ENCODE measurements around the gene PPME1.

Gene PPME1

GRCh38 chr11:74141241-74141695 lies 29.8 kb upstream of the PPME1 start:
- Histone ChIP-seq H3K36me3 (peaks cover 23% of the 10 kb centered on the region), H3K9me3 (ENCODE audit: severe bottlenecking) (no peaks in the 10 kb centered on the region), H3K27ac (no peak overlapping the region), H3K4me3 (ENCODE audit: low read depth, low read length) (no peak overlapping the region), H3K27me3 (ENCODE audit: insufficient read depth, low read depth, severe bottlenecking) (no peaks in the 10 kb centered on the region)
- no peak for DNase-seq
- no peak for TF ChIP-seq CTCF (IDR thresholded peaks at IDR 0.05; ENCODE audit: low read depth, low read length)

GRCh38 chr11:74141908-74142307 lies 29.2 kb upstream of the PPME1 start:
- H3K27me3 ChIP-seq (ENCODE audit: insufficient read depth, low read depth, severe bottlenecking): no peaks in the 10 kb centered on the region
- H3K27ac ChIP-seq: no peak overlapping the region
- peaks cover 19% of the 10 kb centered on the region for H3K36me3 ChIP-seq
- H3K9me3 ChIP-seq (ENCODE audit: severe bottlenecking): no peaks in the 10 kb centered on the region
- no peak overlapping the region for H3K4me3 ChIP-seq (ENCODE audit: low read depth, low read length)
- no peak for DNase-seq
- no peak for TF ChIP-seq CTCF (IDR thresholded peaks at IDR 0.05; ENCODE audit: low read depth, low read length)

GRCh38 chr11:74142624-74143023 lies 28.5 kb upstream of the PPME1 start:
- Histone ChIP-seq H3K36me3 (peaks cover 14% of the 10 kb centered on the region), H3K9me3 (ENCODE audit: severe bottlenecking) (no peaks in the 10 kb centered on the region), H3K4me3 (ENCODE audit: low read depth, low read length) (no peak overlapping the region), H3K27me3 (ENCODE audit: insufficient read depth, low read depth, severe bottlenecking) (no peaks in the 10 kb centered on the region), H3K27ac (no peak overlapping the region)
- TF ChIP-seq CTCF (IDR thresholded peaks at IDR 0.05; ENCODE audit: low read depth, low read length): no peak
- DNase-seq: no peak

GRCh38 chr11:74144592-74144991 lies 26.5 kb upstream of the PPME1 start:
- no peak overlapping the region for H3K27ac ChIP-seq
- no peak for DNase-seq
- H3K27me3 ChIP-seq (ENCODE audit: insufficient read depth, low read depth, severe bottlenecking): no peaks in the 10 kb centered on the region
- H3K4me3 ChIP-seq (ENCODE audit: low read depth, low read length): no peak overlapping the region
- H3K9me3 ChIP-seq (ENCODE audit: severe bottlenecking): no peaks in the 10 kb centered on the region
- TF ChIP-seq CTCF (IDR thresholded peaks at IDR 0.05; ENCODE audit: low read depth, low read length): no peak
- H3K36me3 ChIP-seq: no peaks in the 10 kb centered on the region

- no peak for DNase-seq
- Histone ChIP-seq H3K27me3 (ENCODE audit: insufficient read depth, low read depth, severe bottlenecking) (no peaks in the 10 kb centered on the region), H3K27ac (no peak overlapping the region), H3K9me3 (ENCODE audit: severe bottlenecking) (no peaks in the 10 kb centered on the region), H3K4me3 (ENCODE audit: low read depth, low read length) (no peak overlapping the region), H3K36me3 (no peaks in the 10 kb centered on the region)
- TF ChIP-seq CTCF (IDR thresholded peaks at IDR 0.05; ENCODE audit: low read depth, low read length): no peak
Observed at GRCh38 chr11:74147199-74147929, 23.7 kb upstream of the PPME1 start.

GRCh38 chr11:74153224-74153623 lies 17.9 kb upstream of the PPME1 start:
- H3K27ac ChIP-seq: no peak overlapping the region
- TF ChIP-seq CTCF (IDR thresholded peaks at IDR 0.05; ENCODE audit: low read depth, low read length): no peak
- H3K36me3 ChIP-seq: peaks cover 5% of the 10 kb centered on the region
- DNase-seq: no peak
- H3K27me3 ChIP-seq (ENCODE audit: insufficient read depth, low read depth, severe bottlenecking): no peaks in the 10 kb centered on the region
- H3K4me3 ChIP-seq (ENCODE audit: low read depth, low read length): no peak overlapping the region
- no peaks in the 10 kb centered on the region for H3K9me3 ChIP-seq (ENCODE audit: severe bottlenecking)
